ENCODE results near the gene NIPAL4. TPM values are rescaled to one million over a fixed set of nuclear protein-coding genes. Genes with fewer than 3 reads are reported as not detected.

NIPAL4 gene
- total RNA-seq, 1 donor = 0.36 TPM

DNA sequence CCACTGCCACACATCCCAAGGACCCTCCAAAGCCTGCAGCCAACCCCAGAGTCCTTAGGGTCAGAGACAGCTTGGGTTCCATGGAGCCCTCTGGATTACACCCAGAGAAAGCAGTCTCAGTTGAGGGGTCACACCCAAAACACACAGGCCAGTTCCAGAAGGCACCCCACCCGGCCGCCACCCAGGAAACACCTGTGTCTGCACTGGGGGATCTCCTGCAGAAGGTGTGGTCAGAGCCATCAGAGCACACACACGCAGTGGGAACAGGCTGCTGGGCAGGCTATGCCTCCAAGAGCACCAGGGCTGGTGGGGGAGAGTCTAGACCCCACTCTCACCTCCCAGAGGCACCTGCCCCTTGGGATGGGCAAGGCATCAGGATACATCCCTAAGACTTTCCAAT is 27.3 kb downstream of the NIPAL4 start:
- Histone ChIP-seq H3K9me3 (ENCODE audit: low read depth, low read length) (no peaks in the 10 kb centered on the region), H3K4me2 (ENCODE audit: insufficient read depth, low read length) (no peak overlapping the region), H3K27ac (ENCODE audit: low read depth, low read length) (no peak overlapping the region), H3K79me2 (ENCODE audit: insufficient read depth, low read length) (no peaks in the 10 kb centered on the region), H3K4me3 (ENCODE audit: insufficient read depth, low read length) (no peak overlapping the region), H3K27me3 (ENCODE audit: insufficient read depth, low read length) (no peaks in the 10 kb centered on the region), H3K36me3 (ENCODE audit: insufficient read depth, low read length) (peaks cover 23% of the 10 kb centered on the region), H3K4me1 (ENCODE audit: insufficient read depth, low read length) (no peaks in the 10 kb centered on the region), H4K20me1 (ENCODE audit: insufficient read depth, low read length) (peaks cover 2% of the 10 kb centered on the region), H2AFZ (ENCODE audit: low read length) (no peak overlapping the region)
- peak; percentile 71 for DNase-seq (ENCODE audit: insufficient read length, low spot score, missing footprints)
- TF ChIP-seq, protein P1, sequence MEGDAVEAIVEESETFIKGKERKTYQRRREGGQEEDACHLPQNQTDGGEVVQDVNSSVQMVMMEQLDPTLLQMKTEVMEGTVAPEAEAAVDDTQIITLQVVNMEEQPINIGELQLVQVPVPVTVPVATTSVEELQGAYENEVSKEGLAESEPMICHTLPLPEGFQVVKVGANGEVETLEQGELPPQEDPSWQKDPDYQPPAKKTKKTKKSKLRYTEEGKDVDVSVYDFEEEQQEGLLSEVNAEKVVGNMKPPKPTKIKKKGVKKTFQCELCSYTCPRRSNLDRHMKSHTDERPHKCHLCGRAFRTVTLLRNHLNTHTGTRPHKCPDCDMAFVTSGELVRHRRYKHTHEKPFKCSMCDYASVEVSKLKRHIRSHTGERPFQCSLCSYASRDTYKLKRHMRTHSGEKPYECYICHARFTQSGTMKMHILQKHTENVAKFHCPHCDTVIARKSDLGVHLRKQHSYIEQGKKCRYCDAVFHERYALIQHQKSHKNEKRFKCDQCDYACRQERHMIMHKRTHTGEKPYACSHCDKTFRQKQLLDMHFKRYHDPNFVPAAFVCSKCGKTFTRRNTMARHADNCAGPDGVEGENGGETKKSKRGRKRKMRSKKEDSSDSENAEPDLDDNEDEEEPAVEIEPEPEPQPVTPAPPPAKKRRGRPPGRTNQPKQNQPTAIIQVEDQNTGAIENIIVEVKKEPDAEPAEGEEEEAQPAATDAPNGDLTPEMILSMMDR (IDR thresholded peaks at IDR 0.05; ENCODE audit: extremely low read depth, low read depth, low read length) = no peak

DNA sequence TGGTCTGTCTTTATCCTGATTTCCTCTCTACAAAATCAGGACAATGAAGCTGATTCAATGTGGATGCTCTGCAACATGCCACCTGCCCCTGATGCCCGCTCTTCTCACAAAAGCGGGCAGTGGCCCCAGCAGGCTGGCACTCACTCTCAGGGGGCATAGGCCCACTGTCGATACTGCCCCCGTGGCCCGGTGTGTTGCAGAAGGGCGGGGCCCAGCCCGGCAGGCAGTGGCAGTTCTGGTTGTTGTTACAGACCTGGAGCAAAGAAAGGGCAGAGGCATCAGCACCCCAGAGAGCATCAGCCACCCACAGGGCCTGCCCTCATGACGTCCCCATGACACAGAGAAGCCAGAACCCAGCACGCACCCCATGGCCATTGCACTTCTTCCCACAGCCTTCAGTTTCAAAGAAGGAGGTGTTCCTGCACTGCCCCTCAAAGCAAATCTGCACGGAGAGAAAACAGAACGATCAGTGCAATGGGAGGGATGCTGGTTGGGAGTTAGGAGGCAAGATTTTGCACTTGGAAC is 31.5 kb downstream of the NIPAL4 start:
- Histone ChIP-seq H3K27me3 (ENCODE audit: insufficient read depth, low read length) (no peaks in the 10 kb centered on the region), H4K20me1 (ENCODE audit: insufficient read depth, low read length) (no peaks in the 10 kb centered on the region), H3K4me1 (ENCODE audit: insufficient read depth, low read length) (no peaks in the 10 kb centered on the region), H3K4me3 (ENCODE audit: insufficient read depth, low read length) (no peak overlapping the region), H3K4me2 (ENCODE audit: insufficient read depth, low read length) (no peak overlapping the region), H3K9me3 (ENCODE audit: low read depth, low read length) (no peaks in the 10 kb centered on the region), H3K79me2 (ENCODE audit: insufficient read depth, low read length) (no peaks in the 10 kb centered on the region), H3K36me3 (ENCODE audit: insufficient read depth, low read length) (peaks cover 28% of the 10 kb centered on the region), H3K27ac (ENCODE audit: low read depth, low read length) (no peak overlapping the region), H2AFZ (ENCODE audit: low read length) (no peak overlapping the region)
- TF ChIP-seq, protein P1 (IDR thresholded peaks at IDR 0.05; ENCODE audit: extremely low read depth, low read depth, low read length) = no peak
- no peak for DNase-seq (ENCODE audit: insufficient read length, low spot score, missing footprints)

DNA sequence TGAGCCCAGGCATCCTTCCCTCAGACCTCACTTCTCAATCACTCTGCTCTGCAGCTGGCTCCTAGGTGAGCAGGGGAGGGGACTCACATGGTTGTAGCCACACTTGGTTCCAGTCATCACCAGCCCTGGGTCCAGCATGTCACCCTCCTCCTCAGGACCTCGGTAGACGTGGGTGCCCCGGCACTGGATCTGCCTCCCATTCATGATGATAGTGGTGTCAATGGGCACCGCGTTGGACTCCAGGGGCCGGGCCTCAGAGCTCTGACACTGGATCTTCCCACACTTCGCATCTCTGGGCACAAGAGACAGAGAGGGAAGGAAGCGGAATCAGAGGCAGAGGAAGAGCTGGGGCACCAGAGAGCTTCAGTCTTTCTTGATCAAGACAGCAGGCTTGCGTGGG is 32.9 kb downstream of the NIPAL4 start:
- no peaks in the 10 kb centered on the region for H3K79me2 ChIP-seq (ENCODE audit: insufficient read depth, low read length)
- H3K4me1 ChIP-seq (ENCODE audit: insufficient read depth, low read length) = no peaks in the 10 kb centered on the region
- peaks cover 18% of the 10 kb centered on the region for H3K36me3 ChIP-seq (ENCODE audit: insufficient read depth, low read length)
- no peak overlapping the region for H3K4me3 ChIP-seq (ENCODE audit: insufficient read depth, low read length)
- H4K20me1 ChIP-seq (ENCODE audit: insufficient read depth, low read length) = no peaks in the 10 kb centered on the region
- no peaks in the 10 kb centered on the region for H3K27me3 ChIP-seq (ENCODE audit: insufficient read depth, low read length)
- no peak overlapping the region for H3K4me2 ChIP-seq (ENCODE audit: insufficient read depth, low read length)
- TF ChIP-seq, protein P1 (IDR thresholded peaks at IDR 0.05; ENCODE audit: extremely low read depth, low read depth, low read length) = no peak
- H3K9me3 ChIP-seq (ENCODE audit: low read depth, low read length) = no peaks in the 10 kb centered on the region
- no peak for DNase-seq (ENCODE audit: insufficient read length, low spot score, missing footprints)
- no peak overlapping the region for H3K27ac ChIP-seq (ENCODE audit: low read depth, low read length)
- H2AFZ ChIP-seq (ENCODE audit: low read length) = no peak overlapping the region

DNA sequence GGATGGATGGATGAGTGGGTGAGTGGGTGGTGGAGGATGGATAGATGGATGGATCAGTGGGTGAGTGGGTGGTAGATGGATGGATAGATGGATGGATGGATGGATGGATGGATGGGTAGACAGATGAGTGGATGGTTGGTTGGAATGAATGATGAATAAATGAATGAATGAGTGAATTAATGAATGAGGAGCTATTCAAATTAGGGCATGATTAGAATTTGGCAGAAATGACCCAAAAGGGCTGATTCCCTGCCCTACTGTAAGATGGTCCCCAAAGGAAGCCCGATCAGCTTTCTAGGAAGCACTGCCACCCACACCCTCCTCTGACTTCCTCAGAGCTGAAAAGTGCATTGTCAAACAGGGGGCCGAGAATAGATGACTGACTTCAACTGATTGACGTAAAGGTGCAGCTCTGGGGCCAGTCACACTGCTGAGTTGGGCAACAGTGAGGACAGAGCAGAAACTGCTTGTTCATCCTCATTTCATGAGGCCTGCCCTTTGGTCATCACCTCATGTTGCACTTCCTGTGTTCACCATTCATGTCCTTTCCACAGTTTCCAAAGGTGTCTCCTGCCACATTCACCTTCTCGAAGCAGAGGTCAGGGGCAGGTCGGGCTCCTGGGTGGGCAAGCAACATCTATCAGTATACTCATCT is 34.3 kb downstream of the NIPAL4 start:
- Histone ChIP-seq H3K36me3 (ENCODE audit: insufficient read depth, low read length) (peaks cover 18% of the 10 kb centered on the region), H3K4me3 (ENCODE audit: insufficient read depth, low read length) (no peak overlapping the region), H3K79me2 (ENCODE audit: insufficient read depth, low read length) (no peaks in the 10 kb centered on the region), H3K9me3 (ENCODE audit: low read depth, low read length) (no peaks in the 10 kb centered on the region), H2AFZ (ENCODE audit: low read length) (no peak overlapping the region), H4K20me1 (ENCODE audit: insufficient read depth, low read length) (no peaks in the 10 kb centered on the region), H3K27me3 (ENCODE audit: insufficient read depth, low read length) (no peaks in the 10 kb centered on the region), H3K27ac (ENCODE audit: low read depth, low read length) (no peak overlapping the region), H3K4me1 (ENCODE audit: insufficient read depth, low read length) (no peaks in the 10 kb centered on the region), H3K4me2 (ENCODE audit: insufficient read depth, low read length) (no peak overlapping the region)
- TF ChIP-seq, protein P1 (IDR thresholded peaks at IDR 0.05; ENCODE audit: extremely low read depth, low read depth, low read length) = no peak
- DNase-seq (ENCODE audit: insufficient read length, low spot score, missing footprints) = no peak
